ENCODE results near the gene SYNJ2. TPM values are rescaled to one million over a fixed set of nuclear protein-coding genes. Genes with fewer than 3 reads are reported as not detected.
A peak's percentile ranks its signal among the peaks of the same experiment; 100 is the strongest.
"Not testable (repeated sequence)": the region's sequence is repeated elsewhere in the genome, so short reads cannot be mapped to it uniquely, and the experiment has no call there.

SYNJ2 gene
- total RNA-seq, 1 donor from 2014 or later: 7.4 TPM

DNA sequence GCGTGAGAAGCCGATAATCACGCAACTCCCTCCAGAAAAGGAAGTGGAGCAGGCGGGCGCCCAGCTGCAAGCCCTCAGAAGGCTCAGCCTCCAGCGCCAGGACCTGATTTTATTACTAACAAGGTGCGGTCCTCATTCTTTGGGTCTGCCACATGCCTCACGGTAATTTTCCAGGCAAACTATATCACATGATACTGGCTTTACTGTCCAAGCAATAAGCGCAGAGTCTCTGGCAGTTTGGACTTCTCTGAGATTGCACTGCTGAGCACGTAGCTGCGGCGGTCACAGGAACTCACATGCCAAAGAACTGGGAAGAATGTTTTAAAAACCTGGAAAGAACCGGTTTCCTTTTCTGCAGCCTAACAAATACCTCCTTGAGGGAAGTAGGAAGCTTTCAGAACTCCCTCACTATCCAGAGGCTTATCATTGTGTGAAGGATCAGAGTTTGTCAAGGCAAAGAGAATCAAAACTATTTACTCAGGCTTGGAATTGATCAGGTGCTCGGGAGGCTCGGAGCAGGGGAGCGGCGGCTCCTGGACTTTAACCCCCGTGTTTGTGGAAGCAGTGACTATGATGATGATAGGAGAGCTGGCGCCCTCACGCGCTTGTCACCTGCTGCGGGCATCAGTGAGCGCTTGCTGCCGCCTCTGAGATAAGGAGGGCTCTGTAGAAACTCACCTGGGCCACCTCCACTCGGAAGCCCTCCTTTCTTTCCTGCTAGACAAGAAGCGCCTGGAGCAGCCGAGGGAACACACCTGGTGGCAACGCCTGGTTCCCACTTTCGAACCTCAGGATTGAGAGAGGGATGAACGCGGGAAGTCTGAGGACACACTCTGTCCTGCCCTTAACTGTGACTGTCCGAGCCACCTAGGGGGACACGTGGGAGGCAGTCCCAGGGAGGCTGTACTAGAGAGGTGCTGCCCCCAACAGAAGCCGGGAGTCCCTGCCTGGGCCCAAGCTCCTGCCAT, 27.2 kb upstream of the SYNJ2 start:
- DNase-seq: peak; percentile 15

DNA sequence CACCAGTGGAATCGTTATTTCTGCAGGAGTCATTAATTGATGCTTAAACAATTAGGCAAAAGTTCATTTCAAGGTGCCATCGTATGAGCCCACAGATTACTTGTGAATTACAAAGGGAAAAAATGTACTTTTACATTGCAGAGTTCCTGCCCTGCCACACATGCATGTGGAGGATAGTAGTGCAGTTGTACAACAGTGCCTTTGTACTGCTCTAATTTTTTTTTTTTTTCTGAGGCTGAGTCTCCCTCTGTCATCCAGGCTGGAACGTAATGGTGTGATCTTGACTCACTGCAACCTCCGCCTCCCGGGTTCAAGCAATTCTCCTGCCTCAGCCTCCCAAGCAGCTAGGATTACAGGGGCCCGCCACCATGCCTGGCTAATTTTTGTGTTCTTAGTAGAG, 26.0 kb upstream of the SYNJ2 start:
- DNase-seq: no peak

GRCh38 chr6:157956171-157956730, 25.4 kb upstream of the SYNJ2 start:
- DNase-seq: no peak

DNA sequence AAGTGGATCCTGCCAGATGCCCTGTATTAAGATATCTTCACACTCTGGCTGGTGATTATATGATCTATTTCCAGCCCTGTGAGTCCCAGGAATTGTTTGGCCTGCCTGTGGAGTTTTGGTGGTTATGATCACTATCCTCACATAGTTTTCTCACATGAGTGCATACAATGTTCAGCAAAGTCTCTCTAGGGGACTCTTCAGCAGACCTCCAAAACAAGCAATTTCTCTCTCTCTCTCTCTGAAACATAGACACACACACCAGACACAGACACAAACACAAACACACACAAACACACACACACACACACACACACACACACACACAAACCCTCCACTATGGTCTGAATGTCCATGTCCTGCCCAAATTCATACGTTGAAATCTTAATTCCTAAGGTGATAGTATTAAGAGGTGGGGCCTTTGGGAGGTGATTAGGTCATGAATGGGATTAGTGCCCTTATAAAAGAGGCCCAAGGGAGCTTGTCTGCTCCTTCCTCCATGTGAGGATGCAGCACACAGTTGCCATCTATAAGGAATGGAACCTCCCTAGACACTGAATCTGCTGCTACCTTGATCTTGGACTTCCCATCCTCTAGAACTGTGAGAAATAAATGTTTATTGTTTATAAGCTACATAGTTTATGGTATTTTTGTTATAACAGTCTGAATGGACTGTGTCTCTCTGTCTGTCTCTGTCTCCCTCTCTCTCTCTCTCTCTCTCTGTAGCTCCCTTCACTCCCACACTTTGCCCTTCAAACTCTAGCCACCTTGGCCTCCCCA, 22.0 kb upstream of the SYNJ2 start:
- no peak for DNase-seq

GRCh38 chr6:157961153-157961831, 20.4 kb upstream of the SYNJ2 start:
- DNase-seq: no peak

- DNase-seq: no peak
These were observed 19.7 kb upstream of the SYNJ2 start for GRCh38 chr6:157961832-157962575.

- no peak for DNase-seq
These were observed 18.9 kb upstream of the SYNJ2 start for GRCh38 chr6:157962601-157963302.

DNA sequence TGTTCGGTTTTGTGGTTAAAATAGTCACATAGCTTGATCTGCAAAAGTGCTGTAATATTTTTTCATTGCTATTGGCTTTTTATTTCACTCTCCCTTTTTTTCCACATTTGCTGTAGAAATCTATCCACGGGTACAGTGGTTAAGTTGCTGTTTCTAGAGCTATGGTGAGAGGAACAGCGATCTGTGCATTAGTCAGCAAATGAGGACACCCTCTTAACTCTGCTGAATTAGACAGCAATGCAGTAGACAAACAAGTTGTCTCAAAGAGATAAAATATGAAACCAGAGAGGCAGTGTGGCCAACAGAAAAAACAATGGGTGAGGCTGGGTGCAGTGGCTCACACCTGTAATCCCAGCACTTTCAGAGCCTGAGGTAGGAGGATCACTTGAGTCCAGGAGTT, 17.6 kb upstream of the SYNJ2 start:
- no peak for DNase-seq

- DNase-seq: no peak
These were observed 16.3 kb upstream of the SYNJ2 start for GRCh38 chr6:157965387-157965786.

GRCh38 chr6:157966589-157966977, 15.1 kb upstream of the SYNJ2 start:
- DNase-seq: no peak

DNA sequence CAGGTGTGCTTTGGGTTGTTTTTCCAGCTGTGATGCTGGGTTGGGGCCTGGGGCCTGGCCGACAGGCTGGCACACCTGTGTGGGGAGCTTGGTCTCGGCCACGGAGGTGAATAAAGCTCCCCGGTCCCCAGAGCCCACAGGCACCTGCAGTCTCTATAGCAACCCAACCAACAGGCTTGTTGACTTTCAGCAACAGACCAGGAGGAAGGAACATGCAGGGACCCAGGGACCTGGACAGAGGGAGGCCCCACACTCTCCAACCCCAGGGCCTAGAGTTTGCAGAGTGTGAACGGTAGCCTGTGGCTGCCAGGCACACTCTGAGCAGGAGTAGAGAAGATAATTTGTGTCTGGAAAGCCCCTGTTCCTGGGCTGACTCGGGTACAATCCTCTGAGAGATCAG, 14.6 kb upstream of the SYNJ2 start:
- no peak for DNase-seq

GRCh38 chr6:157967486-157967885, 14.2 kb upstream of the SYNJ2 start:
- DNase-seq: no peak

DNA sequence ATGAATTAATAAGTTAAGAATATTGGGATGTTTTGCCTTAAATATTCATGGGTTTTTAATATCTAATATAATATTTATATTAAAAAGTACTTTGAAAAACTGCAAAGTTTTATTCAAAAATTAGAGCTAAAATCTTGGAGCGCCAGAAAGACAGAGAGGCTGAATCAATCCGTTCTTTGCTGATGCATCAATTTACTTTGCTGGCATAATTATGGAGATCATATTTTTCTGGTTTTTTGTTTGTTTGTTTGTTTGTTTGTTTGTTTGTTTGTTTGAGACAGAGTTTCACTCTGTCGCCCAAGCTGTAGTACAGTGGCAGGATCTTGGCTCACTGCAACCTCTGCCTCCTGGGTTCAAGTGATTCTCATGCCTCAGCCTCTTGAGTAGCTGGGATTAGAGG, 9.5 kb upstream of the SYNJ2 start:
- not testable (repeated sequence) for DNase-seq

GRCh38 chr6:157974341-157974894, 7.2 kb upstream of the SYNJ2 start:
- DNase-seq: no peak

- no peak for DNase-seq
These were observed 6.7 kb upstream of the SYNJ2 start for GRCh38 chr6:157974967-157975366.

GRCh38 chr6:157975456-157975855, 6.2 kb upstream of the SYNJ2 start:
- no peak for DNase-seq

- DNase-seq: no peak
These were observed 5.1 kb upstream of the SYNJ2 start for GRCh38 chr6:157976345-157977175.

- DNase-seq: no peak
These were observed 4.4 kb upstream of the SYNJ2 start for GRCh38 chr6:157977176-157977804.

Data from skin of body (tissue), 2 donors.